NCI-H146 treated with DMSO at 0.1 percent for 48 hours (cell line): ENCODE results near the gene PPP2R5E.

ENCODE experiments used
- DNase-seq: peaks from one replicate; lab custom pipeline; 2025; ENCODE audit not compliant: unreplicated experiment; lab: John Stamatoyannopoulos, UW

The PPP2R5E gene

DNA sequence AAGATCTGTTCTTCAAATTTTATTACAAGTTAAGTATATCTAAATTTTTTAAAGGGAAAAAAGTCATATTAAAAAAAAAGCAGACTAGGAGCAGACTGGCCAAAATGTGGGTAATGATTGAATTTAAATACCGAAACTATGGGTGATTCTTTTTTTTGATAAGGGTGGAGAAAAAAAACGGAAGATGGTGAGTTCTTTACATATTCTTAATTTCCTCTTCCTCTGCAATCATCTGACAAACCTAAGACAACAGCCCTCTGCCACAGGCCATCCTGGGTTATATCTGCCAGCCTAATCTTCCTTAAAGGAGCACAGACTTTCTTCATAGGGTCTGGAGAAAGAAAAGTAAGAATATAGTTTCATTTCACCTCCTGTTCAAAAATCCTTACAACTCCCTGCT, 108.0 kb downstream of the PPP2R5E start:
- no peak for DNase-seq

DNA sequence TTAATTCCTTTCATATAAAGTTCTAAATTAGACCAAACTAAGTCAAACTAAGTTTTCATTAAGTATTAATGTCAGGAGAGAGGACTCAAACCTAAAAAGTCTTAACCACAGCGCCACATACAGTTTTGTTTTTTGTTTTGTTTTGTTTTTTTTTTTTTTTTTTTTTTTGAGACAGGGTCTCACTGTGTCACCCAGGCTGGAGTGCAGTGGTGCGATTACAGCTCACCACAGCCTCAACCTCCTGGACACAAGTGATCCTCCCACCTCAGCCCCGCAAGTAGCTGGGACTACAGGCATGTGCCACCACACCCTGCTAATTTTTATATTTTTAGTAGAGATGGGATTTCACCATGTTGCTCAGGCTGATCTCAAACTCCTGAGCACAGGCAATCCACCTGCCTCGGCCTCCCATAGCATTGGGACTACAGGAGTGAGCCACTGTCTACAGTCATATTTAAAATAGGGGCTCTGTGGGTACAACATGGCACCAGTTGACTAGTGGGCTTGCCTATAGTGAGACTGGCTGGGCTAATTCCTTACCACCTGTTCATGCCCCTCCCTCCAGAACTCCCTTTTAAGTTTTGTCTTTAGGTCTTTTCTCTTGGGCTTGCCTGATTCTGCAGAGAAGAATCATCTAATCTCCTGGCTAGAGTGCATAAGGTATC, 110.2 kb downstream of the PPP2R5E start:
- no peak for DNase-seq

DNA sequence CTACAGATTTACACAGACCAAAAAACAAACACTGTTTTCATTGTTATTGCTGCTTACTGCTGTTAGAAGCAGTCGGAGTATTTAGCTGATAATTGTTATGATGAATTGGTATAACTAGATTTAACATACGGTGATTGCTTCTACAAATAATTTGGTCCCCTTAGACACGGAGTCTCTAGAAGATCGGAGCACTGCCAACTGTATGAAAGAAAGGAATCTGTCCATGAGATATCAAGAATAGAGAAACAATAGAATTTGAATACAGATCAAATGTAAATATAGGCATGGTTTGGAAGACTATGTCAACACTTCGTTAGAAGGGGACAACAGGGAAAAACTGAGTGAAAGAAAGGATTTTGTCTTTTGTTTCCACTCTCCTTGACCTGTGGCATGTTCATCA, 110.9 kb downstream of the PPP2R5E start:
- DNase-seq = peak; percentile 9

DNA sequence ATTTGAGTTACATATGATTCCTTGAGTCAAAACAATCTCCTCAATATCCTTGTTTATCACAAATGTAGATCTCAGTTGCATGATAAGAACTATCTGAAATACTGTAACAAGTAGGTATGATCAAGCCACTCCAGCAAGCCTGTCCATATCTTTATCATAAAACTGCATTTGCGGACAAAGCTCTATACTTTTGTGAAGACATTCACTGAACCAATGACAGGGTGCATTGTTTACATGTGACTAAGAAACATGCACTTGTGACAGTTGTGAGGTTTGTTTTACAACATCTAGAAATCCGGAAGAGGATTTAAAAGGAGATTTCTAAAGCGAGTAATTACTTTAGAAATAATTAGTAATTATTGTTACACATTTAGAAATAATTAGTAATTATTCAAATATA, 111.7 kb downstream of the PPP2R5E start:
- no peak for DNase-seq

DNA sequence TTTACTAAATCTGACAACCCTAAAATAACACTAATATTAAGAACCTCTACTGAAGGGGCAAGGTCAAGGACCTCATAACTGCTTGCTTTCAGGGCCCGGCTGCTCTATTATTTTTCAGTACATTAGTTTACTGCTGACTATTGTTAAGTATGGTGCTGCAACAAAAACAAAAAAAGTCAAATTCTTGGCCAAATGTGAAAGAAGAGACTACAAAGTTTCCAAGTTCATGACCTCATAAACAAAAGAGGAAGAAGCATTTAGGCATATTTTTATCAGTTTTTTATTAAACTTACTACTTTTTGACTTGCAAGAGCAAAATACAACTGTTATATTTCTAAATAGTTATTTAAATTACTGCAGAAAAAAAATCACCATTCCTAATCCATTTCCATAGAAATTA, 114.7 kb downstream of the PPP2R5E start:
- no peak for DNase-seq

DNA sequence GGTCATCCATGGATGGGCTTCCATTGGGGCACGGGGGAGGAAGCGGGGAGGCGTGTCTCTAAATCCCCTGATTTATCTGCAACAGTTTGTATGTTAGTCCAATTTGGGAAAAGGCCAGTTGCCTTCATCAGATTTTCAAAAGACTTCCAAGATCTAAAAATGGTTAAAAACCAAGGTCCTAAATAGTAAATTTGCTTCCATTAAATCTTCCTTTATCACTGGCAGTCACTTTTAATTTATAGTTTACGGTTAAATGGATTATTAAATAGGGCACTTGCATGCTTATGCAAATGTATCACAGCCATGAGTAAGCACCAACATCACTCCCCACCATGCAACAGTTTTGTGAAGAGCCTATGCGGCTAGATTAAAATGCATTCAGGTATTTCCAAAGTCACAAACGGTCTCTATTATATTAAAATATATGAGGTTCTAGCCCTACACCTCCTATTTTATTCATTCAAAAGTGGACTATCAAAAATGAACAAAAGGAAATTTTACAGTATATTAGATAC, 116.3 kb downstream of the PPP2R5E start:
- no peak for DNase-seq

DNA sequence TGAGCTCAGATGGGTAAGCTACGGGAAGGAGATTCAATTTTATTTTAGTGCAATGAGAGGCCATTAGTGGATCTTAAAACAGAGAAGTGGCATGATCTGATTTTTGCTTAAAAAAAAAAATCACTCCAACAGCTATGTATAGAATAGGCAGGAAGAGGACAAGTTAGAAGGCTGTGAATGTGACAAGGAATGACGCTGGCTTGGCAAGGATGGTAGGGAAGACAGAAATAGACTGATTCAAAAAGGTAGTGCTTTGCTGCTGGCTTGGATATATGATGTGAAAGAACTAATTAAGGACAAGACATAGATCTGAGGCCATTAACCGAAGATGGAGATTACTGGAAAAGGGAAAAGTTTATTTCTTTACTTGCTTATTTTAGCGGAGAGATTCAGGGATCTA, 119.3 kb downstream of the PPP2R5E start:
- no peak for DNase-seq

DNA sequence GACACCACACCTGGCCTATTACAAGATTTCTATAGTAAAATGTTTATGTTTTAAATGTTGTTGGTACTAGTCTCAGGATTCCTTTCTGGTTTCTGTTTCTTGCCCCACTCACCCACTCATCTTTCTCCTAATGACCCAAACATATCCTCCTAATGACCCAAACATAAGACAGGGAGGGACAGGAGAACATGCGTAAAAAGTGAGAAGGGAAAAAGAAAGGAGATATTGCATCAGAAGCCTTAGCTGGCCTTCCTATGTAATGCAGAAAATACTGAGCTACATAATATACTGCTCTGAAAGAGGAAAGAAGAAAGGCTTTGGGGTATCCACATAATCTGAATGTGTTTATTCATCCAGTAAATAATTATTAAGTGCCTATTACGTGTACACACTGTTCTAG, 119.8 kb downstream of the PPP2R5E start:
- no peak for DNase-seq

DNA sequence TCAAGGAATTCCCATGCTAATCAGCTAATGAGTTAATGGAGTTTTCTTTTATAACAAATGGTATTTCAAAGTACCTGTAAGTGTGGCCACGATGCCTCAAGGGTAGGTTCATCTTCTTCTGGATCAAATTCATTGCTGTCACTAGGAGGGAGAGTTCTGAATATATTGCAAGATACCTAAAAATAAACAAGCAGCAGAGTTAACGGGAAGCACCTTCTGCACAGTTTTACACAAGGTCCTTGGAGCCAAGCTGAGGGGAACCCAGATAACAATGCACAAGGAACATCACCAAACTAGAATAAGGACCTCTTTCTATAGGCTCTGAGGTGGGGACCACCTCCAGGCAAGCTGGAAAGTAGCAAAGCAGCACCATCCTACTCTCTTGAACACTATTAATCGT, 121.3 kb downstream of the PPP2R5E start:
- no peak for DNase-seq

DNA sequence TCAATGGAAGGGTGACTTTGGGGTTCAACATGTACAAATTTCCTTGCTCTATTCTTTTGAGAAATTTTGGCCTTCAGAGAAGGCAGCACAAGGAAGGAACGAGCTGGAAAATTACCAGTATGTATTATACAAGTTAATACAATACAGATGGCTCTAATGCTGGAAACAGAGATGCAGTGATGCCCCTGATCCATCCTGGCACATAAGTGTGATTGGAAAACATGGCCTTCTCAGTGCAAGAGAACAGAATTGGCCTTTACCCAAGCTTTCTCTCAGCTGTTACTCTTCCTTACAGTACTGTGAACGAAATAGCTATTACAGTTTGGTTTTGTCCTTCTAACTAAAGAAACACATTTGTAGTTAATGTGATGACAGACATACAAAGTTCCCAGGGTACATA, 122.0 kb downstream of the PPP2R5E start:
- no peak for DNase-seq

DNA sequence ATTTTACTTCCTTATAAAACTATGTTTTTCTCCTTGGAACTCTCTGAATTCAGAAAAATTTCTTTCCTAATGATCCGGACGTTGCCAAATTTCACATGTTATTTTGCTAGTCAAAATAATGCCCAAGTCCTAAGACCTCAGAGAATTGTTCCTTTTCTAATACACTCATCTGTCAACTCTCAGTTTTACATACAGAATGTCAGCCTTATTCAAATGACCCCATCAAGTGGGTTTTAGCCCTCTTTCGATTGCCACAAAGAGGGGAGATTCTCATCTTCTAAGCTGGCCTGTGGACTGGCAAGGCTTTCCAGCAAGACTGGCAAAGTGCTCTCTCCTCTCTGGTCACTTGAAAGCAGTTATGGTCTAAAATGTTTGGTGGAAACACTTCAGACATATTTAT, 125.2 kb downstream of the PPP2R5E start:
- DNase-seq = no peak

DNA sequence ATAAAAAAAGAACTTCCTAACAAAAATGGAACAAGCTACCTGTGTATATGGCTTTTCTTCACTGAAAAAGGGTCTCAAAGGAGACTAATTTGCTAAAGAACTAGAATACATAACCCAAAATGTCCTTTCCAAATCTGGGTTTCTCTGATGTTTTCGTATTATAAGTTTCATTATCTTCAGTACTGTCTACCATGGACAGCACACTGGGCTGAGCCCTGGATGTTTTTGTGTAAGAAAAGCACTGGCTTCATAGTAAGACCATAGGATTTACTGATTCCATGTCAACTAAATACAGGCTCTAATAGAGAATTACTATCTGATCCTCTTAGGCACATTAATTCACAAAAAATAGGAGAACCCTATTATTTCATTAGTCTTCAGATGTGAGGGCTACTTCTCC, 130.2 kb downstream of the PPP2R5E start:
- DNase-seq = no peak

DNA sequence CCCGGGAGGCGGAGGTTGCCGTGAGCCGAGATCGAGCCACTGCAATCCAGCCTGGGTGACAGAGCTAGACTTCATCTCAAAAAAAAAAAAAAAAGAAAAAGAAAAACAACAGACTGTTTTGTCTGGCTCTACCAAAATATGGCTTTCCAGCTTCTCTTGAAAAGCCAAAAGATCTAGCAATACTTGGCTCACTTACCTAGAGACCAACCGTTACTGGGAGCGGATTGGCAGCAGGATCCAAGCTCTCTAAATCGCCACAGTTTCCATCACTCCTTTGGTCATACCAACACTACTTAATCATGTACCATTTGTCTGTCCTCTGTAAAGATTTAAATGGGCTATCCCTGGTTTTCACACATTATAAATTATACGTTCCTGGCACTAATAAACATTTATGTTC, 136.8 kb downstream of the PPP2R5E start:
- DNase-seq = no peak

DNA sequence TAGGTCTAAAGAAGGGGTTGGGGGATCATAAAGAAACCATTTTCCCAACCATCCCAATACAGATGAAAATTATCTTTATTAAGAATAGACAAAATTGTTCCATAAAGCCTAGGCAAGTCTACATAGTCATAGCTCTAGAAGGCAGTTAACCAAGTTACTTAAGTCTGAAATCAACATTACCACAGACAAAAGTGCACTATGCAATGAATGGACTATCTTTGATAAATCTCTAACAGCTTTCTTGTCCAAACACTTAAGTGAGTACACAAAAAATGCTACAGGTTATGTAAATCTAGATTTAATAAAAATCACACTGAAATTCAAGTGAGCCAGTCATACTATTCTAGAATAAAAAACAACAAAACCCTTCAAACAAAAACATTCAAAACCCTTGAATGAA, 137.5 kb downstream of the PPP2R5E start:
- DNase-seq = no peak

DNA sequence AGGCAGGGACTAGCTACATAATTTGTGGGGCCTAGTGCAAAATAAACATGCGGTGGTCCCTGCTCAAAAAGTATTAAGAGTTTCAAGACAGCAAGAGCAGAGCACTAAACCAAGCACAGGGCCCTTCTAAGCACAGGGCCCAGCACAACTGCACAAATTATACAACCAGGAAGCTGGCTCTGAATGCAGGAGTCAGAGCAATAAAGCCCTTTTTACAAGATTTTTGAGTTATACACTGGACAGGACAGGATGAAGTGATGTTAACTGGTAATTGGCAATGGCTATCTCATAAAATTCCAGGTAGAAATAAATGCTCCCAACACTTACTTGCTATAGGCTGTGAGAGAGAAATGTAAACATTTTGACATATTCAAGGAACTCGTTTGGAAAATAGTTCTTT, 138.3 kb downstream of the PPP2R5E start:
- DNase-seq = no peak

DNA sequence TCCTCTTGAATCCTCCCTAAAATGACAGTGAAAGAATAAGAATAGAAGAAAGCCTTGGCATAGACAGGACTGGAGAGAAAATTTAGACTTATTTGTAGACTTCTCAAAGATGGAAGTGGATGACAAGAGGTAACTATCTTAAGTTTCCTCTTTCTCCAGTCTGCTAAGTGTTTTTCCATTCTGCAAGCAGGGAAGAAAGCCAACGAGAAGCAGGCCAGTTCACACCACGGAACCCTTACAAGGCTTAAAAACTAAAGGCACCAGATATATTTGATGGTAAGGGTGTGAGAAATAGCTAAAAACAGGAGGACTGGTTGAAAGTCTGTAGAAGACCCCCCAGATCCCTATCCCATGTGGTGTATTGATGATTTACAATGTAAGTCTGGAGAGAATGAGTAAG, 141.5 kb downstream of the PPP2R5E start:
- DNase-seq = no peak

DNA sequence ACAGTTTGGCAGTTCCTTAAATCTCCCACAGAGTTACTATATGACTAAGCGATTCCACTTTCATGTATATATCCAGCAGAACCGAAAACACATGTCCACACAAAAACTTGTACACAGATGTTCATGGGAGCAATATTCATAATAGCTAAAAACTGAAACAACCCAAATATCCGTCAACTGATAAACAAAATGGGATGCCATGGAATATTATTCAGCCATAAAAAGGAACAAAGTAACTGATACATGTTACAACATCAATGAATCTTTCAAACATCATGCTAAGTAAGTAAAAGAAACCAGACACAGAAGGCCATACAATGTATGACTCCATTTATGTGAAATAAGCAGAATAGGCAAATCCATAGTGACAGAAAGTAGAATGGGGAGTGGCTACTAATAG, 144.2 kb downstream of the PPP2R5E start:
- no peak for DNase-seq

DNA sequence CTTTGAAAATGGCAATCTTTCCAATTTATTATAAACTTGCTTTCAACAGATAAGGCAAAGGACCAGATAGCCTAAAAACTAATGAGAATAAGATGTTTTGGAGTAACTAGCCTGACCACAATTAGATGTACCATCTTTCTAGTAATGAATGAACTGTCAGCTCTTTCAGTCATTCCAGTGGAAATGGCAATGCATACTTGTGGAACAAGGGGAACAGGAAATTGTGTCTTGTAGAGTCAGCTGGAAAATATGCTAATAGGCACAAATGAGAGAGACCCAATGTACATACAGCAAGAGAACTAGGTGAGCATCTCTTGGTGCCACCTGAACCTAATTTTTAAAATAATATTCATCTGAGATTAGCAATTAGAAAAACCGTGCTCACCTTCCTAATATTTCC, 148.3 kb downstream of the PPP2R5E start:
- no peak for DNase-seq

DNA sequence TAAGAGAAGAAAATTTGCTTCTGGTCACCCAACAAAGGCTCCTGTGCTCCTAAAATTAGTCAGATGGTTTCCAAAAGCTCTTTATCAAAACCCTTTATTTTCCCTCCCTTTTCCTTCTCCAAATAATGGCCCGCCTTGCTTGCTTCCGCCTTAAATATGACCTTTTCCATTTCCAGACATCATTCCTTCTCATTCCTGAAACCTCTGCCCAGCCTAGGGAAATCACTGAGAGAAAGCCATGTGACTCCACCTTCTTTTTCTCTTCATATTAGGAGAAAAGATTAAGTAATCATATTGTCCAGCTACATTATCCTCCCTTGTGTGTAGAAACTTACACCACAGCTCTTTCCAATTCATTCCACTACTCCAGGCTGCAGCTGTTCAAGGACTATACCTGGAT, 148.7 kb downstream of the PPP2R5E start:
- no peak for DNase-seq

DNA sequence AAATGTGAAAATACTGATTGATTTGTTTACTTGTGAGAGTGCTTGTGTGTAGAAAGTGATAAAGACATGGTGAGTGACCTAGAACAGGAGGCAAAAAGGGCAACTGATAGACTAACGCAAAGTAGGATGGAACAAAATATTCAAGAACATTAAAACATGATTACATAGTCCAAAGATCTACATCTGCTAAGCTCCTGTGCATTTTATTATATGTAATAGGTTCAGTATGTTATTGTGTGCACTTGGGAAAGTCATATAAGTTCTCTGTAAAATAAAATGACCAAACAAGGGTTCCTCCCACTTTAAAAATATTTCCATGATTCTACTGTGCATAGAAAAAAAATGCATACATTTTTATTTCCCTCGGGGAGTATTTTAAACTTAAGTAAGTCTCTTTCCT, 150.2 kb downstream of the PPP2R5E start:
- no peak for DNase-seq

DNA sequence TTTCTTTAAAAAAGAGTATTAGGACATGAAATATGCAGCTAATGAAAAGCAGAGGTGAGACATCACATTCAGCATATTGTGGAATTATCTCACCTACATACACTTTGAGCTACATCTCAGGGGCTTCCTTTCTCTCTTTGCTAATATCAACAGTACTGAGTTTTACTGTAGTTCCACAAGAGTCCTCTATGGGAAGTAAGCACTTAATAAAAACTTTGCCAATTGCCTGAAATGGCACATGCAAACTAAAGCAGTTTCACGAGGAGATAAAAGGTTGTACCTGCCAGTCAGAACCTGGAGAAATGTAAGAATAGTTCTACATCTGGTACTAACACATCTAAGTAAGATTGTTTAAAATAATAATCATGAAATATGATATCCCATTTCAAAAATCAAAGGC, 150.9 kb downstream of the PPP2R5E start:
- no peak for DNase-seq

DNA sequence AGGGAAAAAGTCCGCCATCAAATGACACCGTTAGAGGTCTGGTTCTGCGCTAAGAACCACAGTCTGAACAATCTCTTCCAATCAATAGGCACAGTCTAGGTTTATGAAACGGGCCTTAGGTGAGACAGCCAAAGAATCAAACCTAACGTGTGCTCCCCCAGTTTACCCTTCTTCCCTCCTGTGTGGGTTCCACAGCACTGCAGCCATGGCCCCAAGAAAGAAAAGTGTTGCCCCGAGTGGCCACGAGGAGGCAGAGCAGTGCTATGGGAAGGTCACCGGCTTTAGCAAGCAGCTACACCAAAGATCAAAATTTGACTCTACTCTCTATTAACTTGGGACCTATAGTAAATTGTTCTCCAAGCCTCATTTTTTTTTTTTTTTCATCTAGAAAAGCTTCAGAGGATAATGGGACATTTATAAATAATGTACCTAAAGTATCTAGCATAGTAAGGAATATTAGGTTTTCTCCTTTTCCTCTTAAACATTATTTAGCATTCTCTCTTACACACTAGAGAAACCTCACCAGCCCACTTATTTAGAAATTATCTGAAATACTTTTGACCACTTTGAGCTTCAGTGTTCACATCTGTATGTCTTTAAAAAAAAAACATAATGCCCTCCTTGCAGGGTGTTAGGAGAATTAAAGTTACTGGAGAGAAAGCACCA, 154.3 kb downstream of the PPP2R5E start:
- peak; percentile 1 for DNase-seq

DNA sequence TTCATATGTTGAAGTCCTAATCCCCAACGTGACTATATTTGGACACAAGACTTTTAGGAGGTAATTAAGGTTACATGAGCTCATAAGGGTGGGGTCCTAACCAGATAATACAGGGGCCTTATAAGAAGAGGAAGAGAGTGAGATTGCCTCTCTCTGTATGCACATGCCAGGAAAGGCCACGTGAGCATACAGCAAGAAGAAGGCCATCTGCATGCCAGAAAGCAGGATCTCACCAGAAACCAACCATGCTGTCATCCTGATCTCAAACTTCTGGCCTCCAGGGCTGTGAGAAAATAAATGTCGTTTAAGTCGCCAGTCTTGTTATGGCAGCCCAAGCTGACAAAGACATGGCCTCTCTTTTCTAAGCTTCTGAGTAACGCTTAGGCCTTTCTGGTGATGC, 155.5 kb downstream of the PPP2R5E start:
- DNase-seq = no peak
